Transverse colon (tissue), 4 donors: ENCODE measurements around the gene NUDT21. TPM values are rescaled to one million over a fixed set of nuclear protein-coding genes. Genes with fewer than 3 reads are reported as not detected.

Experiments used
- DNase-seq: peaks from one replicate; pipeline ENCODE4 v3.0.0-alpha.2; 2019
- H3K27ac ChIP-seq, 4 donors: fragments of 200-600 bp; sonication (generic); 2 replicates each; pipeline ENCODE4 v1.5.1; 2016 to 2018; ENCODE audit warnings: inconsistent platforms in 4 of 4
- H3K27me3 ChIP-seq: fragments of 200-600 bp; sonication (generic); 2 replicates; pipeline ENCODE4 v1.5.1; 2017; ENCODE audit warnings: inconsistent platforms
- H3K36me3 ChIP-seq, 4 donors: fragments of 200-600 bp; sonication (generic); 2 replicates each; pipeline ENCODE4 v1.5.1; 2017 to 2019; ENCODE audit warnings: inconsistent platforms in 4 of 4
- H3K4me1 ChIP-seq, 4 donors: fragments of 200-600 bp; sonication (generic); 2 replicates each; pipeline ENCODE4 v1.5.1; 2017 to 2020; ENCODE audit warnings: inconsistent platforms in 4 of 4
- H3K4me3 ChIP-seq, 4 donors: fragments of 200-600 bp; sonication (generic); 1 replicate in 1 of 4; 2 replicates in 3 of 4; pipeline versions ENCODE4 v1.5.1 to v1.6.1; 2017 to 2019; ENCODE audit warnings: inconsistent platforms in 4 of 4
- H3K9me3 ChIP-seq, 2 donors: fragments of 200-600 bp; sonication (generic); 2 replicates each; pipeline ENCODE4 v1.5.1; 2017 to 2019; ENCODE audit warnings: inconsistent platforms in 2 of 2
- EP300 ChIP-seq: sonication (generic); formaldehyde crosslinking; IDR thresholded peaks from one replicate; pipeline ENCODE4 v1.6.1; 2017; ENCODE audit warnings: antibody characterized with exemption, low read depth
- POLR2A ChIP-seq: fragments of 450-650 bp; IDR thresholded peaks from one replicate; pipeline ENCODE4 v1.6.1; 2016; ENCODE audit warnings: antibody characterized with exemption, mild to moderate bottlenecking, moderate library complexity
- POLR2AphosphoS5 ChIP-seq, 3 donors: sonication (generic); formaldehyde crosslinking; IDR thresholded peaks; one replicate each; pipeline ENCODE4 v1.6.1; 2016; ENCODE audit warnings: antibody characterized with exemption in 3 of 3
- WGBS, 2 donors: methylation state at CpG; one replicate each; pipeline ENCODE4 v1.1.5; 2018; ENCODE audit warnings: low coverage in 1 of 2; 5-methylcytosine and 5-hydroxymethylcytosine counted together
- in situ Hi-C, 4 donors: fragments of 200-750 bp; cut with MboI; loops; one replicate each; pipeline versions ENCODE4 v1.15.0 to v1.15.1; 2017; ENCODE audit warnings: low sequenced_read_pairs in 3 of 4, low pct_ligation_motif_present in 1 of 4, low pct_unique_long_range_greater_than_20kb in 1 of 4
- intact Hi-C: fragments of 100-400 bp; cut with DNase I; formaldehyde crosslinking; loops from one replicate; pipeline ENCODE4 v1.15.1; 2023; ENCODE audit warnings: low total_unique reads
- total RNA-seq, 4 donors: library from RNA; depleted of rRNA; stranded (reverse); fragments of >200 nt; gene quantifications; one replicate each; pipeline ENCODE4 v1.1.0, GENCODE V29; 2016
- TF ChIP-seq, protein P1 (sequence below), 5 experiments: fragments of 200-600 bp in 3 of 5; fragments of 450-650 bp in 2 of 5; sonication (generic) in 3 of 5; IDR thresholded peaks; 1 replicate in 2 of 5; 2 replicates in 3 of 5; pipeline ENCODE4 v1.5.1; 2016 to 2017; ENCODE audit warnings: antibody characterized with exemption in 5 of 5, inconsistent platforms in 3 of 5, mild to moderate bottlenecking in 2 of 5, moderate library complexity in 1 of 5

The NUDT21 gene
- total RNA-seq, 4 donors from 2014 or later = 7.5 to 41.9 (median 23.0) TPM

DNA sequence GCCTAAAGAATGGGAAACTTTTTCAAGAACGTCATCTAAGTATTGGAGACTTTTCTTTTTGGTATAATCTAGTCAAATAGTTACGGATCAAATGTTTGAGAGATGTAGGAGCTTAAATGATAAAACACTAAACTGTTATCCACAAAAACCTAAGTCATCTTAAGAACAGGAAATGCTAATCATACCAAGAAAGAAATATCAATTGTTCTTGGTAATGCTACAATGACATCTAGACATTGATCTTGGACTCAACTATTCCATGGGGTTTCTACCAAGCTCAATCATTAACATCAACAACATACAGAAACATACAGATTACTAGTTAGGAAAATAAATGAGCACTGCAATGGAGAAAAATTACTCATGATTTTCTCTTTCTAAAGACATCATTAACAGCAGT is 3.8 kb downstream of the NUDT21 start:
- H3K9me3 ChIP-seq = no peaks in the 10 kb centered on the region
- in situ Hi-C loops = no loop called here
- H3K36me3 ChIP-seq = peaks cover 0 to 16% (median 7%) of the 10 kb centered on the region in 4 donors
- H3K27ac ChIP-seq = no peak overlapping the region
- no peak overlapping the region for H3K4me3 ChIP-seq
- no peak for TF ChIP-seq POLR2A
- no peak for TF ChIP-seq POLR2AphosphoS5 (IDR thresholded peaks at IDR 0.05)
- TF ChIP-seq, protein P1, sequence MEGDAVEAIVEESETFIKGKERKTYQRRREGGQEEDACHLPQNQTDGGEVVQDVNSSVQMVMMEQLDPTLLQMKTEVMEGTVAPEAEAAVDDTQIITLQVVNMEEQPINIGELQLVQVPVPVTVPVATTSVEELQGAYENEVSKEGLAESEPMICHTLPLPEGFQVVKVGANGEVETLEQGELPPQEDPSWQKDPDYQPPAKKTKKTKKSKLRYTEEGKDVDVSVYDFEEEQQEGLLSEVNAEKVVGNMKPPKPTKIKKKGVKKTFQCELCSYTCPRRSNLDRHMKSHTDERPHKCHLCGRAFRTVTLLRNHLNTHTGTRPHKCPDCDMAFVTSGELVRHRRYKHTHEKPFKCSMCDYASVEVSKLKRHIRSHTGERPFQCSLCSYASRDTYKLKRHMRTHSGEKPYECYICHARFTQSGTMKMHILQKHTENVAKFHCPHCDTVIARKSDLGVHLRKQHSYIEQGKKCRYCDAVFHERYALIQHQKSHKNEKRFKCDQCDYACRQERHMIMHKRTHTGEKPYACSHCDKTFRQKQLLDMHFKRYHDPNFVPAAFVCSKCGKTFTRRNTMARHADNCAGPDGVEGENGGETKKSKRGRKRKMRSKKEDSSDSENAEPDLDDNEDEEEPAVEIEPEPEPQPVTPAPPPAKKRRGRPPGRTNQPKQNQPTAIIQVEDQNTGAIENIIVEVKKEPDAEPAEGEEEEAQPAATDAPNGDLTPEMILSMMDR (IDR thresholded peaks at IDR 0.05) = no peak
- TF ChIP-seq EP300 = no peak
- H3K4me1 ChIP-seq = peaks cover 13 to 31% (median 17%) of the 10 kb centered on the region in 4 donors
- H3K27me3 ChIP-seq = no peaks in the 10 kb centered on the region
- intact Hi-C loops = no loop called here
- 29 to 58% methylated on average over 2 of the region's 2 CpGs for WGBS, 2 donors
- DNase-seq = no peak

DNA sequence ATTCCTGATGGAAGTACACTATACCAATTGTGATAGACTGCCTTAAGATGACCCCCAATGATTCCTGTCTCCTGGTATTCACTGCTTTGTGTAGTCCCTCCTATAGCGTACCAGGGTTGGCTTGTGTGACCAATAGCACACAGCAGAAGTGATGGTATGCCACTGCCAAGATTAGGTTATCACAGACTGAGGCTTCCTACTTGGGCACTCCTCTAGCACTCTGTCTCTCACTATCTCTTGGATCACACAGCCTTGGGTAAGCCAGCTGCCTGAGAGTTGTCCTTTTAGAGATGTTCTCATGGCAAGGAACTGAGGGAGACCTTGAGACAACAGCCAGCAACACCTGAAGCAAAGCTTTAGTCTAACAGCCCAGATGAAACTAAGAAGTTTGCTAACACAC is 13.1 kb downstream of the NUDT21 start:
- H3K4me3 ChIP-seq = no peak overlapping the region
- H3K36me3 ChIP-seq = peaks cover 0 to 35% (median 17%) of the 10 kb centered on the region in 4 donors
- H3K27ac ChIP-seq = no peak overlapping the region
- in situ Hi-C loops = no loop called here
- H3K27me3 ChIP-seq = no peaks in the 10 kb centered on the region
- H3K9me3 ChIP-seq = no peaks in the 10 kb centered on the region
- DNase-seq = no peak
- WGBS, 2 donors = 100% methylated on average over 1 of the region's 1 CpG; no CpG with 5 or more reads in 1 of the 2 donors
- no peak for TF ChIP-seq POLR2AphosphoS5 (IDR thresholded peaks at IDR 0.05)
- no peak for TF ChIP-seq POLR2A
- TF ChIP-seq, protein P1 (IDR thresholded peaks at IDR 0.05) = no peak
- TF ChIP-seq EP300 = no peak
- intact Hi-C loops = no loop called here
- H3K4me1 ChIP-seq = no peaks in the 10 kb centered on the region

DNA sequence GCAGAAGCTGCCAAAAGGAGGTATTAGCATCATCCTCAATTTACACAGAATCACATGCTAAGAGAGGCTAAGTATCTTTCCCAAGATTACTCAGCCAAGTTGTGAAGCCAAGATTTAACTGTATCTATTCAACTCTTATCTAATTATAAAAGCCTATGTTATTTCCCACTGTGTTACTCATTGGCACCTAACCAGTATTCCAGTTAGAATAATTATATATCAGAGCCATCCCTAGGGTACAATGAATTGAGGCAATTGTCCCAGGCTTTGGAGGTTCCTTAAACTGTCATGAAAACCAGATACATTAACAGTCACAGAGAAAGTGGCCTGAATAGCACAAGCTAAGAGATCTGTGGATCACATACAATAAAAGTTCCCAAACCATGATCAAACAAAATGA is 14.9 kb downstream of the NUDT21 start:
- intact Hi-C loops (no loop called here), in situ Hi-C loops (no loop called here)
- Histone ChIP-seq H3K27ac (no peak overlapping the region), H3K27me3 (no peaks in the 10 kb centered on the region), H3K9me3 (no peaks in the 10 kb centered on the region), H3K4me3 (no peak overlapping the region), H3K4me1 (no peaks in the 10 kb centered on the region), H3K36me3 (peaks cover 0 to 44% (median 19%) of the 10 kb centered on the region in 4 donors)
- TF ChIP-seq POLR2AphosphoS5 (IDR thresholded peaks at IDR 0.05) (no peak), POLR2A (no peak), EP300 (no peak)
- TF ChIP-seq, protein P1 (IDR thresholded peaks at IDR 0.05) = no peak
- no peak for DNase-seq

DNA sequence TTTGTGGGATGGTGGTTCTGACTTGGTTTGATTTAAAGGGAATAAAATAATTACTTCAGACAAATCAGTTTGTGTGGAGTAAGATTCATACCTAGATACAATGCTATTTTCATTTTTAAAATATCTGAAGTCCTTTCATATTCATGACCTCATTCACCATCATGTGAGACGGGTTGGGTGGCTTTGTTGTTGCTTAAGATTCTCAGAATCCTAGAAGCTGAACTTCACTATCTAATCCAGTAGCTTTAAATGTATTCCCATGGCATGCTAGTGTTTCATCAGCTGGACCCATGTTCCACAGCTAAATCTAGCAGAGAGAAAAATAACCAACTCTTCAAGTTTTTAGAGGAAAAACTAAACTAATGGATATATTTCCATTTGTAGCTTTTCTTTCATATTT is 23.0 kb downstream of the NUDT21 start:
- 60 to 73% methylated on average over 1 of the region's 1 CpG for WGBS, 2 donors
- no peaks in the 10 kb centered on the region for H3K9me3 ChIP-seq
- H3K4me1 ChIP-seq = peaks cover 3 to 19% (median 13%) of the 10 kb centered on the region in 4 donors
- no peak overlapping the region for H3K27ac ChIP-seq
- no peak for DNase-seq
- peaks cover 0 to 25% (median 5%) of the 10 kb centered on the region in 4 donors for H3K36me3 ChIP-seq
- in situ Hi-C loops (no loop called here), intact Hi-C loops (no loop called here)
- H3K4me3 ChIP-seq = no peak overlapping the region
- TF ChIP-seq POLR2AphosphoS5 (IDR thresholded peaks at IDR 0.05) (no peak), EP300 (no peak)
- TF ChIP-seq, protein P1 (IDR thresholded peaks at IDR 0.05) = no peak
- no peaks in the 10 kb centered on the region for H3K27me3 ChIP-seq
